Measurements from ENCODE around the gene UGGT2.

DNA sequence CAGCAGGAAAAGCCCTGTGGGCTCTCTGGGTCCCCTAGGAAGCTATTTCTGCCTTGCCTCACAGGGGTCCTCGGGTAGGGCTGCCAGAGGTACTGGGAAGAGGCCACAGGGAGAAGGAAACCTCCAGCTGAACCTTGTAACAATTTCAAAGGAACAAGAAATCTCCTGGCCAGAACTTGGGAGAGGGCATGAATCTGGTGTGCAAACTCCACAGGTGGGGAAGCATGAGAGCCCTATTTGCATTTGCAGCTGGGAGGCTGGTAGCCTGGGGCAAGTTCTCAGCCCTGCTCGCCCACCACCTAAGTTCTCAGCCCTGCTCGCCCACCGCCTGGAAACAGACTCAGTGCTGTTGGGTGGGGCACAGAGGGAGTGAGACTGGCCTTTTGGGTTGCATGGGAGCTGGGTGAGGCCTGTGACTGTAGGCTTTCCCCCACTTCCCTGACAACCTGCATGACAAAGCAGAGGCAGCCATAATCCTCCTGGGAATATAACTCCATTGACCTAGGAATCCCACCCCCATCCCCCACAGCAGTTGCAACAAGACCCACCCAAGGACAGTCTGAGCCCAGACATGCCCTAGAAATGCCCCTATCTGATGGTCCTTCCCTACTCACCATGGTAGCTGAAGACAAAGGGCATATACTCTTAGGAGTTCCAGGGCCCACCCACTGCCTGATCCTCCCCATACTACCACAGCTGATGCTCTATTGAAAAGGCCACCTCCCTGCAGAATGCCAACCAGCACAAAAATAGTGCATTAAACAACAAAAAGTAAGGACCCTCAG lies 11.7 kb downstream of the UGGT2 start:
- TF ChIP-seq CTCF (IDR thresholded peaks at IDR 0.05) (no peak), POLR2A (IDR thresholded peaks at IDR 0.05) (no peak), EP300 (IDR thresholded peaks at IDR 0.05) (no peak), POLR2AphosphoS5 (IDR thresholded peaks at IDR 0.05) (no peak)
